Embryonic facial prominence (tissue), 1 donor: ENCODE results near the gene GLRX5.
A peak's percentile ranks its signal among the peaks of the same experiment; 100 is the strongest.

Experiments
- DNase-seq: peaks from one replicate; pipeline ENCODE4 v3.0.0-alpha.2; 2016; ENCODE audit errors: extremely low spot score

Gene GLRX5

DNA sequence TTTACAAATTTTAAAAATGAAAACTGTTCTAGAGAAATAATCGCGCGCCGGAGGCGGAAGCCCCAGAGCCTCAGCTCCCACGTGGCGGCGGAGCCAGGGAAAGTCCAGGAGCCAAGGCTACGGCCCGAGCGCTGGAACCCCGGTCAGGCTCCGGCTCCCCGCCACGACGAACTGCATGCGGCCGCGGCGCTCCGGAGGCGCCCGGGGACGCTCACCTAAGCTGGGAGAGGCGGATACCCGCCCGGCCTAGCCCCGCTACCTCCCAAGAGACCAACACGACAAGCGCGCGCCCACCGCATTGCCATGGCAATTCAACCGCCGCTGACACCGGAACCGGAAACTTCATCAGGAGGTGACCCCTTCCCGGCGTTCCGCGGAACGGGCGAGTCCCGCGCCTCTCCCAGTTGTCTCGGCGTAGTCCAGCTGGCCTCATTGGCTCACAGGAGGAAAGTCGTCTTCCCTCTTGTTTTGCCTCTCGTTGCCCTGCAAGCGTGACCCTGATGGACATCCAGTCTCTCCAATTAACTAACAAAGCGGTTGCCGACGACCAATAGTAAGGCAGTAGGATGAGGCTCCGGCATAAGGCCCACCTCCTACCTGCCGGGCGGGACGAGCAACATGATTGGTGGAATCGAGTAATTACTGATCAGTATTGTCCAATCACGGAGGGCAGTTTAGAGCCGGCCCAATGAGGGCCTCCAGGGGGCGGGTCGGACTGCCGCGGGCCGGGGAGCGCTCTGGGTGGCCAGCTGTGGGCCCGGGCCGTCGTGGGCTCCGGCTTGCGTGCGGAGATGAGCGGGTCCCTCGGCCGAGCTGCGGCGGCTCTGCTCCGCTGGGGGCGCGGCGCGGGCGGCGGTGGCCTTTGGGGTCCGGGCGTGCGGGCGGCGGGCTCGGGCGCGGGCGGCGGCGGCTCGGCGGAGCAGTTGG lies at the start of gene GLRX5:
GLRX5 (plus strand) TSS at position 752 of the 927 bp plus-strand sequence; CDS start at position 792, 40 bp downstream.
- DNase-seq, result peak; percentile 99

DNA sequence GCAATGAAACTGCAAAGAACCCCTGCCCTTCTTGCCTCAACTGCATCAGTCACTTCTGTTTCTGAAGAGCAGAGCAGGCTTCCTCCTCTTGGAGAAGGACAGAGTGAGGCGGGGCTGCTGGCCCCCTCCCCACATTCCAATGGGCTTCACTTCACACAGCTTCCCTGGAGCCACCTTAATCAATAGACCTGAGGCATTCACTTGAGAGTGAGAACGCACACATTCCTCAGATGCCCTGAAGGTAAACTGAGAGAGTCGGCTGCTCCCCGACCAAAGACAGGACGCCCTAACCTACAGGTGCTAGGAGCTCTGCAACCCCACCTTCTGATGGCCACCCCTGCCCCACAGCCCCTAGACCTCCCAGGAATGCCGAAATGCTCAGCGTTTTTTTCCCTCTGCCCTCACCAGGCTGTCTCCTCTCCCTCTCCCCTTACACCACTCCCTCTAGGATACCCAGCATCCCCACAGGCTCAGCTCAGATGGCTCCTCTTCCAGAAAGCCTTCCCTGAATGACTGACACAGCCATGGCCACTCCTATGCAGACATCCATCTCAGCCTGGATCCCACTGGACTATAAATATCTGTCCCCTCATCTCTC lies 49.5 kb upstream of the GLRX5 start:
- DNase-seq, result no peak

DNA sequence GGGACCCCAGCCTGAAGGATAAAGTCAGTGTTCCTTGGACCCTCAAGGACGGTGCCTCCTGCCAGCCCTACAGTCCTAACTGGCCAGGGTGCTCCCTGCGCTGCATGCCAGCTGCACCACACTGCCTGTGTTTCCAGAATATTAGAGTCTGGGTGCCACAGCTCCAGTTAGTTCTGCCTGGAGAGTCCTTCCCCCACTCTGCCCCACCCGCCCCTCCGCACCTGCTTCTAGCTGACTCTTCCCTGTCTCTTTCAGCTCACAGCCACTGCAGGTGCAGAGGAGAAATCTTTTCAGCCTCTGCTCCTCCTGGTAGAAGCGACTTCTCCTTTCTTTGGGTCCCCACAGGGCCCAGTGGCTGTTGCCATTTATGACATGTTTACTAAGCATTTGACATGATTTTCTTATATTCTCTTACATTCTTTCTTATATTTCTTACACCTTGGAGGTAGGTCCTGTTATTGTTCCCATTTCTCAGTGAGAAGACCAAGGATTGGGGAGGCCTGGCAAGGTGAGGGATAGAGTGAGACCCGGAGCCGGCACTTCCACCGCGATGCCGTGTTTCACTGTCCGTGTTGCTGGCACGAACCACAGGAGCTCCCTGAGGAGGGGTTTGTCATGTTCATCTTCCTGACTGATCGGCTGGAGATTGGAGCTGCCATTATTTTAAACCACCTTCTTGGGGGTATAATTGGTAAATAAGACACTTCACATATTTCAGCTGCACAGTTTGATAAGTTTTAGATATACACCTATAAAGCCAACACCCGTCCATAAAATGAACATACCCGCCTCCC lies 47.8 kb upstream of the GLRX5 start:
- DNase-seq, result no peak

DNA sequence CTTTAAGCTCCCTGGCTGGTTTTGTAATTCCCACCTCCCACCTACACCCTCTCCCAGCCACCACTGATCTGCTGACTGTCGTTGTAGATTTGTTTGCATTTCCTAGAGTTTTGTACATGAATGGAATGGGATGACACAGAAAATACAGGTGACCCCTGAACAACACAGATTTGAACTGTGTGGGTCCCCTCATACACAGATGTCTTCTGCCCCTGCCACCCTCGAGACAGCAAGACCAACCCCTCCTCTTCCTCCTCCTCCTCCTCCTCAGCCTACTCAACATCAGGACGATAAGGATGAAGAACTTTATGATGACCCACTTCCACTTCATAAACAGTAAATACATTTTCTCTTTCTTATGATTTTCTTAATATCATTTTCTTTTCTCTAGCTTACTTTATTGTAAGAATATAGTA lies 47.2 kb upstream of the GLRX5 start:
- DNase-seq, result no peak

DNA sequence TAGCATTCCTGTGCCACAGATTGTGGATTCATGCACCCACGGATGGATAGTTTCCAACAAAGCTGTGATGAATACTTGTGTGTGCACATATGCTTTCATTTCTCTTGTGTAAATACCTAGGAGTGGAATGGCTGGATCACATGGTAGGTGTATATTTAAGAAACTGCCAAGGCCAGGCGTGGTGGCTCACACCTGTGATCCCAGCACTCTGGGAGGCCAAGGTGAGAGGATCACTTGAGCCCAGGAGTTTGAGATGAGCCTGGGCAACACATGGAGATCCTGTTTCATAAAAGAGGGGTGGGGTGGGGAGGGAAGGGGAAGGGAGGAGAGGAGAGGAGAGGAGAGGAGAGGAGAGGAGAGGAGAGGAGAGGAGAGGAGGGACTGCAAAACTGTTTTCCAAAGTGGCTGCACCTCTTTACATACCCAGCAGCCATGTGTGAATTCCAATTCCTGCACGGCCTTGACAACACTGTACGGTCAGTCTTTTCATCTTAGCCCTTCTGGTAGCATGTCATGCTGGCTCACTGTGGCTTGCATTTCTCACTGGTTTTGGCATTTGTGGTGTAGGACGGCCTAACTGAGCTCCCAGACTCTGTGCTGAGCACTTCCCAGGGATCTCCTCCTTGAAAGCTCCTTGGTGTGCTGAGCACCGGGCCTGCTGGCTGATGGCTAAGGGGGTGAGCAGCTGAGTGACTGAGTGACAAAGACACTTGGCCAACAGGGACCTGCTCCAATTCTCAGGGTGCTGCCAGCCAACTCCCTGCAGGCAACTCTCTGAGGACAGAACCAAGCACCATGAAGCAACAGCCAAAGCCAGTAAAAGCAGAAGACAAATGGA lies 46.3 kb upstream of the GLRX5 start:
- DNase-seq, result no peak

DNA sequence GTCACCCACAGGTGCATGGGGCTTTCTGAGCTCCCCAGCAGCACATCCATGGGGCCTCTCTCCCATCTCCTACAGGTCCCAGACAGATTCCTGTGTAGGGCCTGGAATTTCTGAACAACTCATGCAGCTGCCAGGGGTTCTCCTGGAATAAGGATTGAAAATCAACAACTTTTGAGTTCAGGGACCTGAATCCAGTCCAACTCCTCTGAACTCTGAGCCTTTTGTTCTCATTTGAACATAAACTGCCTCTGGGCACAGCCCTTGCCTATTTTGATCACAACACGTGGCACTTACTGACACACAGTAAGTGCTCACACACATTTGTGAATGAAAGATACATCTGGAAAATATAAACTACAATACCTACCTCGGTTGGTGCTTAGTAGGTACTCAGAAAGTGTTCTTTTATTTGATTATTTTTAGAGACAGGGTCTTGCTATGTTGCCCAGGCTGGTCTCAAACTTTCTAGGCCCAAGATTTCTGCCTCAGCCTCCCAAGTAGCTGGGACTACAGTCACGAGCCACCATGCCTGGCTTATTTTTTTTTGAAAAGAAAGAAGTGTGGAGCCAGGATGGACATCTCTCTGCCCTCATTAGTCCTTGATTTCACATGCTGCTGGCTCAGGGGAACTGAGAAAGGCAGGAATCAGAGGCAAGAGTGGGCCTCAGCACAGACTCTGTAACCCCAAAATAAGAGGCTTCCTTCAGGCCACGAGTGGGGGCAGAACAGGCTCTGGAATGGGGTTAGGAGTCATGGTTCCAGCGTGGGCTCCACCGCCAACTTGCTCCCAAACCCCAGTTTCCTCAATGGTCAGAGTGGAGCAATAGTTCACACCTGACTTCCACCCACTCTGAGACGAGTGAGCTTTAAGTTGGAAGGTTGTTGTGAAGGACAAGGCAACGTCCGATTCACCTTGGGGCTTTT lies 45.4 kb upstream of the GLRX5 start:
- DNase-seq, result no peak

DNA sequence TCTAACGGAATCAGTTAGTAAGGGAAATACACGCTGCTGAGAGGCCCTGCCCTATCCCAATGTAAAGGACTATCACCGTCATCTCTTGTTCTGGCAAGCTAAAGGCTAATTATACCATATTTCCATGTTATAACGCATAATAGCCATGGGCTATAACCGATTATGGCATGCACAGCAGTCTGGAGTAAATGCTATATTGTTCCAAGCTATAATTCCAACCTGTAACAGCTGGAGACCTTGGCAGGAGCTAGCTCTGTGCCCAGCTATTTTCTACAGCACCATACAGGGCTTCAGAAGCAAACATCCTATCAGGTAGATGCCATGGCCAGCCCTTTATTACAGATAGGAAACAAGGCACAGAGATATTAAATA lies 44.7 kb upstream of the GLRX5 start:
- no peak for DNase-seq

DNA sequence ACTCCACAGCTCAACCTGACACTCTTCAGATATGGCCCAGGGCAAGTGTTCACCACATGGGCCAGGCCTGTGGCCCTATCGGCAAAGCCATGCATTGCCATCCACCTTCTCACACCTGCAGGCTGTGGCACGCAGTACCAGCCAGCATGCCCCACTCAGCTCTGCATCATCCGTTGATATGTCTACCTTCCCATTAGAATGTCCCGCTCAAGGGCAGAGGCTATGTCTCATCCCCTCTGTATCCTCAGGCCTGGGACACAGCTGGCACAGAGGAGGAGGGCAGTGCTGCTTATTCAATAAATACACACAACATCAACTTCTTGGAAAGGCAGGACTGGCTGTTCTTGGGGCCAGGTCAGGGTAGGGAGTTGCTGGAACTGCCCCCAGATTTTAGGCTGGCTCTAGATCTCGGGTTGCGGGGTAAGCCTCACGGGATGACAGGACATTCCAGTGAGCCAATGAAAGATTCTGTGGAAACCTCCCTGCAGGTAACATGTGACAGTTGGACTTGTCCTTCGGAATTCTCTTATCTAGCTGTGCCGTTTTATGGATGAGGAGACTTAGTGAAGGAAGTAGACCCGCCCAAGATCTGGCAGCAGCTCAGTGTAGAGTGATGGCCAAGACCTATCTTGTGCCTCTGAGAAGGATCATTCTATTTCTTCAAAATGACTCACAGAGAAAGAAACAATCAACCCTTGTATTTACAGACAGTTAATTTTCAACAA lies 44.0 kb upstream of the GLRX5 start:
- DNase-seq, result no peak

DNA sequence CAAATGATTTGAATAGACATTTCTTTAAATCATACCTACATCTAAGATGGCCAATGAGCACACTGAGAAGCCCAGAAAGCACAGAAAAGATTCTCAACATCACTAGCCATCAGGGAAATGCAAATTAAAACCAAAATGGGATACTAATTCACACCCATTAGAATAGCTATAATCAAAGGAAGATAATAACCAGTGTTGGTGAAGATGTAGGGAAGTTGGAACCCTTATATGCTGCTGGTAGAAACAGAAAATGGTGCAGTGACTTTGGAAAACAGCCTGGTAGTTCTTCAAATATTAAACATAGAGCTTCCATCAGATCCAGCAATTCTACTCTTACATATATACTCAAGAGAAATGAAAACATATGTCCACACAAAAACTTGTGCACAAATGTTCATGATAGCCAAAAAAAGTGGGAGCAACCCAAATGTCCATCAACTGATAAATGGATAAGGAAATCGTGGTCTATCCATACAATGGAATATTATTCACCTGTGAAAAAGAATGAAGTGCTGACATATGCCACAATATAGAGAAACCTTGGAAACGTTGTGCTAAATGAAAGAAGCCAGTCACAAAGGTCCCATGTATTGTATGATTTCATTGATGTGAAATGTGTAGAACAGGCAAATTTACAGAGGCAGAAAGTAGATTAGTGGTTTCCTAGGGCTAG lies 42.8 kb upstream of the GLRX5 start:
- DNase-seq, result no peak

DNA sequence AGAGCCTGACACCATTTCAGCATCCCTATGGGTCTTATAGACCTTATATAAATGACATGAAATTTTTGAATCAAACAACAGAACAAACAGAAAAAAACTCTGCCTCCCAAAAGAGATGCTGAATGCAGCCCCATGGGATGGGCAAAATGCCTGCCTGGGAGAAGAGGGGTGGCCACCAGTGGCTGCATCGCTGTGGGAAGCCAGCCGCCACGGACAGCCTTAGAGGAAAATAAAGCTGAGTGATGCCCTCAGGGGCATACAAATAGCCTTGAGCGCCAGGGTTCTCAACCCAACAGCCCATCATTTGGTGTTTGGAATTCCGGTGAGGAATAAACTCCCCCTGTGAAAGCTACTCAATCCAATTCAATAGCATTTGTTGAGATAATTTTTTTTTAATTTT lies 41.3 kb upstream of the GLRX5 start:
- DNase-seq, result no peak

DNA sequence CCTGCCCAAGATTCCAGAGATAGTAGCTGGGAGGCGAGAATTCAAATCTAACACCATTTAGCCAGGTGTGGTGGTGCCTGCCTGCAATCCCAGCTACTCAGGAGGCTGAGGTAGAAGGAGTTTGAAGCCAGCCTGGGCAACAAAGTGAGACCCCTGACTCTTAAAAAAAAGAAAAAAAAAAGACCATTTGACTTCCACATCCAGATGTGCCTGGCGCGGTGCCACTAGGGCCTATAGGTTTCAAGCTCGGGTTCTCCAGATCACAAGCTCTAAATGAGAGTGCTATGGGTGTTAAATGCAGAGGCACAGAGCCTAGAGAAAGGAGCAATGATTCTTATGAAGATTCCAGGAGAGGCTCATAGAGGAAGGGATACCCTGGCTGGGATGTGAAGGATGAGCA lies 40.9 kb upstream of the GLRX5 start:
- DNase-seq, result no peak

DNA sequence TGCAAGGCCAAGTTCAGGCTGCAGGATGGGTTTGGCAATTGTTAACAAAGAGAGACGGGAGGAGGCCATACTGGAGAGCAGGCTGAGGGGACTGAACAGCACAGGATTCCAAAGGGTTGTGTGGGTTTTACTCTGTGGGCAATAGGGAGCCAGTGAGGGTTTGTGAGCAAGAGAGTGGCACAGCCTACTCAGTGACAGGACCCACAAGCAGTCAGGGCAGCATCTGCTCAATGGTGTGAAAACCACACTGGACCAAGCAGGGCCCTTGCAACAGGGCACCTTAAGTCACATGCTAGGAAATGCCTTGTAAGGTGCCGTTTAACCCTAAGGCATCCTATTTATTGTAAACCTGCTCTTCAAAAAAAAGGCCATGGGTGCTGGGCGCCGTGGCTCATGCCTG lies 40.4 kb upstream of the GLRX5 start:
- no peak for DNase-seq

DNA sequence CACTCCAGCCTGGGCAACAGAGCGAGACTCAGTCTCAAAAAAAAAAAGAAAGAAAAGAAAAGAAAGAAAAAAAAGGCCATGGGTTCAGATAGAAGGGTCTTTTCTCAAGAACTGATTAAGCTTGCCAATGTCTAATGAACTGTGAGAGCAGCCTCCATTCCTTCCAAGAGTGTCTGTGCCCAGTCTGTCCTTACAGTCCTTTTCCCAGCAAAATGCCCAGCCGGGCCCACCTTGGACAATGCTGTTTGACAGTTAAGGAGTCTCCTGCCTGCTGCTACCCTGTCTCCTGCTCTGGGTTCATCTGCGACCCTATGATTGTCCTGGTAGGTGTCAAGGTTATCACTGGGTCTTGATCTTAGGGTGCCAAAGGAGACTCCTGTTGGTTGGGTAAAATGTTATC lies 39.8 kb upstream of the GLRX5 start:
- no peak for DNase-seq

DNA sequence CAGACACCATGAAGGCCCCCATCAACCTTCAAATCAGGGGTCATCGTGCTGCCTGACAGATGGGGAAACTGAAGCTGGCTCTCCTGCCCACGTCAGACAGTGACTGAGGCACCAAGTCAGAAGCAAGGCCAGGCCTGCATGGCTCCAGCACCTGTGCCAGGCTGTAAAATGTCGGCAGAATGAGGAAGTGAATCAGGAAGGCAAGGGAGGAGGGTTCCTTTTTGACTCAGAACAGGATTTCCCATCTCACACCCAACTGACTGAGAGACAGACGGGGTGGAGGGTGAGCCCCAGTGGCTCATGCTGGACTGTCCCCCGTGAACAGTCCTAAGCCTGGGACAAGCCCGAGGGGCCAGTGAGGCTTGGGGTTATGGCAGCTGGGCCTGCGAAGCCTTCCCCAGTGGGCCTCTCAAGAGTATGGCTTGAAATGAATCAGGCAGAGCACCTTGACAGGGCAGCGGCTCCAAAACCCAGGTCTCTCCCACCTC lies 39.3 kb upstream of the GLRX5 start:
- no peak for DNase-seq

DNA sequence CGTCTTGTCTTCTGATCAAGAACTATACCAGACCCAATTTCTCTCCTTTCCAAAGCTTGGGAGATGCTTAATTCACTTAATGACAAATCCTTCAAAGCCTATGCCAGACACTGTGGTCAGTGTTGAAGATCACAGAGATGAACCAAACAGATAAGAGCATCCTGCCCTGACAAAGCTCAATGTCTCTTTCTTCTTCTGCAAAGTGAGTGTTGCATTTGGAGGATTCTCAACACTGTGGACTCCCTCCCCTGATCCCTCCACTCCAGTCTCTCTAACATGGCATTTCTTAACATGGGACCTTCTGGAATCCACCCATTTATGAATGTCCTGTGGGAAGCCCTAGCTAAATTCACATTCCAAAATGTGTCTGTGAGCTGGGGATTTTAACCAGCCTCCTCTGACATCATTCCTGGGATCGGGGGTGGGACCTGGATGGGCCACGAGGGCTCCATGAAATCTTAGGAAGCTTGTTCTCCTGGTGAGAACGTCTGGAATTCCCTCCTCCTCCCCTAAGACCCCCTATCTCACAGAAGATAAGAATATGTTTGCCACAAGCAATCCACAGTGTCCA lies 38.7 kb upstream of the GLRX5 start:
- DNase-seq, result no peak

DNA sequence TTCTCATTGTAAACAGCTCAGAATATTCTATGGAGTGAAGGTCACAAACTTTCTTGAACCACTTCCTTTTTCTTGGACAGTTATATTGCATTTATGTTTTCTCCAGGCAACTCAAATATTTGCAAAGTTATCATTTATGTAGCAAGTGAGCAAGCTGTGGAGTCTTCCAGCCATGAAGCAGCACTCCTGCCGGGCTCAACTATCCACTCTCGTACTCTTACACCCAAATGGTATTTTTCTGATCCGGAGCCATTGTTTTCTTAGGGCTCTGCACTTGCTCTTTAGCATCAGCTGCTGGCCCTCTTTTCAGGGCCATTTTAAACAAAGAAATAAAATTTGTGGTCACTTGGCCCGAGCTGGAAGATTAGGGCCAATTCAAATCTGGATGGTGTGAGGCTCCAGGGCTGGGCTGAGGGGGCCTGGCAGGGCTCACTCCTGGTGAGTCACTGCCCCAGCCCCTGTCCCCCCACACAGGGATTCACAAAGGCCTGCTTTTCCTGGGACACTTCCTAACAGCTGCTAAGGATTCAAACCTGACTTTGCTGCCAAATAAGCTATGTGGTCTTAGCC lies 38.1 kb upstream of the GLRX5 start:
- no peak for DNase-seq

DNA sequence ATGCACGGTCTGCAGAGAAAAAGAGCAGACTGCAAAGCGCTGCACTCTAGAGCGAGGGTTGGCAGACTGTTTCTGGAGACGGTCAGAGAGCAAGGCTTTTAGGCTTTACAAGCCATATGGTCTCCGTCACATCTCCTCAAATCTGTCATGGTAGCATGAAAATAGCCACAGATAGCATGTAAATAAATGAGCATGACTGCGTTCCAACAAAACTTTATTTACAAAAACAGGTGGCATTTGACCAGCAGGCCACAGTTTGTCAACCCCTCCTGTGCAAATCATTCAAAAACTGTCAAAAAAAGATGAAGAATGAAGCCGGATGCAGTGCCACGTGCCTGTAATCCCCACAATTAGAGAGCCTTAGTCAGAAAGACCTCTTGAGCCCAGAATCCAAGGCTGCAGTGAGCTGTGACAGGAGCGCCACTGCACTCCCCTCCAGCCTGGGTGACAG lies 37.3 kb upstream of the GLRX5 start:
- no peak for DNase-seq

DNA sequence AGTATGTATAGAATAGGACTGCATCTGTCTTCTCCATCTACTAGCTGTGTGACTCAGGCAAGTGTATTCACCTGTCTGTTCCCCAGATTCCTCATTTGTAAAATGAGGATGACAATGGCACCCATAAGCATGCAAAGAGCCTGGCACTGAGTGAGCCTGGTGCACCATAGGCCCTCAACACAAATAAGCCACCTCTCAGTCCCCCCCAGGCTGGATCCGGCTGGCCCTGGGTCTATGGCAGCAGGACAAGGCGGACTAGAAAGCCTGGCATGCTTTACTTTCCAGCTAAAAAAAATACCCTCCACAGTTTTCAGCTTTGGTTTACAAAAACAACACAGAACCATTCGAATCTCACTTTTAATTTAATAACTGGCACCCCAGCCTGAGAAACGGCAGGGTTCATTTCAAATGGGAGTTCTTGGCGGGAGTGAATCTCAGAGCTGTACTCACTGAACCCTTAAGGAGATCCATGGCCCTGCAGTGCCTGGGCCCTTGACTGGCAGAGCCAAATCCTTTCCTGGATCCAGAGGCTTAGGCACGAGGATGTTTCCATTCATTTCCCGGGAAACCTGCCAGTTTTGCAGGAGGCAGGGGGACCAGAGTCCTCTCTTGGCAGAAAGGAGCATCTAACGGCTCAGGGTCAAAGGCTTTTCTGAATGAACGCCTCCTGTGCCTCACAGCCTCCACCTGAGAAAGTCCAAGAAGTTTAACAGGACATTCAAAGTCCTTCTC lies 36.1 kb upstream of the GLRX5 start:
- DNase-seq, result no peak
